GM12891 (cell line): ENCODE measurements around the gene FRYL.

Experiments
- PAX5 ChIP-seq: IDR thresholded peaks from 2 replicates; pipeline ENCODE4 v1.6.1; 2011; ENCODE audit warnings: low read length, moderate library complexity, mild to moderate bottlenecking; ENCODE audit not compliant: insufficient read depth, severe bottlenecking
- POLR2A ChIP-seq: IDR thresholded peaks from 2 replicates; pipeline ENCODE4 v1.6.1; 2011; ENCODE audit warnings: low read depth, low read length, control low read depth
- POLR2AphosphoS5 ChIP-seq: IDR thresholded peaks from 2 replicates; pipeline ENCODE4 v1.6.1; 2011; ENCODE audit warnings: low read depth, low read length, control low read depth
- SPI1 ChIP-seq: IDR thresholded peaks from 2 replicates; pipeline ENCODE4 v1.6.1; 2011; ENCODE audit warnings: low read depth, low read length, control low read depth
- TAF1 ChIP-seq: IDR thresholded peaks from 2 replicates; pipeline ENCODE4 v1.6.1; 2011; ENCODE audit warnings: low read depth, low read length, control low read depth

DNA sequence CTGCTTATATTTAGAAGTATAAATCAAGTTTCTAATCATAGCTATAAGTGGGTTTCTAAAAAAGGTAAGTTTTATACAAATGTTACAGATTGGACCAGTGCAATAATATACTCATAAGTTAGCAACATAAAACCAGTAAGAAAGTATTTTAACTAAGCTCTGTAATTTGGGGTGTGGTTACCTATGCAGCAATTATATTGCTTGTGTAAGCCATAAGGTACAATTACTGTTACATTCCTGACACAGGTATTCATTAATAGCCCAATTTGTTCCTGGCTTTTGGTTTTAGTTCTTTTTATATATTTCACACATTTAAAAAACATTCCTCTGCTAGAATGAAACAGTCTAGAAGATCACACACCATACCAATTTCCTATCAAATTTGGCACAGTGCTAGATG lies 115.1 kb downstream of the FRYL start:
- no peak for TF ChIP-seq POLR2A
- no peak for TF ChIP-seq POLR2AphosphoS5
- TF ChIP-seq PAX5 = no peak
- TF ChIP-seq TAF1 = no peak
- no peak for TF ChIP-seq SPI1
